Activated CD4-positive, alpha-beta T cell treated with anti-CD3 and anti-CD28 coated beads for 36 hours (primary cell): ENCODE results near the gene GTF2H2C. TPM values are rescaled to one million over a fixed set of nuclear protein-coding genes. Genes with fewer than 3 reads are reported as not detected.
"Not testable (repeated sequence)": the region's sequence is repeated elsewhere in the genome, so short reads cannot be mapped to it uniquely, and the experiment has no call there.

Source experiments
- ATAC-seq: fragments of 200-7000 bp; cut with Tn5 transposase; one replicate; pipeline ENCODE4 v1.10.0; 2021; ENCODE audit warnings: mild to moderate bottlenecking, moderate library complexity
- CTCF ChIA-PET: fragments of 350-600 bp; sonication (Branson Sonifier 250); formaldehyde crosslinking; loops from one replicate; lab custom pipeline; 2021; ENCODE audit warnings: antibody characterized with exemption; lab: Charles Lee
- POLR2A ChIA-PET: fragments of 350-600 bp; sonication (Branson Sonifier 250); formaldehyde crosslinking; loops from one replicate; lab custom pipeline; 2021; ENCODE audit warnings: antibody characterized with exemption, inconsistent platforms; lab: Charles Lee
- DNase-seq: peaks from one replicate; pipeline ENCODE4 v3.0.0-alpha.2; 2020
- H3K27ac Mint-ChIP-seq: one replicate; pipeline ENCODE4 v1.8.0; 2021; ENCODE audit warnings: mixed read lengths
- H3K27me3 Mint-ChIP-seq: one replicate; pipeline ENCODE4 v1.8.0; 2021; ENCODE audit warnings: mixed read lengths
- H3K36me3 Mint-ChIP-seq: one replicate; pipeline ENCODE4 v1.8.0; 2021; ENCODE audit warnings: low read depth, mixed read lengths
- H3K4me1 Mint-ChIP-seq: one replicate; pipeline ENCODE4 v1.8.0; 2021; ENCODE audit warnings: mixed read lengths
- H3K4me3 Mint-ChIP-seq: one replicate; pipeline ENCODE4 v1.8.0; 2021; ENCODE audit warnings: mild to moderate bottlenecking, moderate library complexity, mixed read lengths
- H3K9me3 Mint-ChIP-seq: one replicate; pipeline ENCODE4 v1.8.0; 2021; ENCODE audit warnings: low read depth, mixed read lengths
- intact Hi-C, 2 experiments: fragments of 100-400 bp; cut with DNase I in 1 of 2; cut with micrococcal nuclease in 1 of 2; formaldehyde crosslinking; loops; one replicate each; pipeline versions ENCODE4 v1.14.2 to v1.15.1; 2022 to 2024; cut with DNase I, micrococcal nuclease
- total RNA-seq, 2 experiments: library from RNA; stranded (reverse); gene quantifications; one replicate each; pipeline ENCODE4 v1.2.3, GENCODE V29; 2021

The GTF2H2C gene
- total RNA-seq, 2 experiments from 2014 or later: 42.2 to 48.5 TPM

DNA sequence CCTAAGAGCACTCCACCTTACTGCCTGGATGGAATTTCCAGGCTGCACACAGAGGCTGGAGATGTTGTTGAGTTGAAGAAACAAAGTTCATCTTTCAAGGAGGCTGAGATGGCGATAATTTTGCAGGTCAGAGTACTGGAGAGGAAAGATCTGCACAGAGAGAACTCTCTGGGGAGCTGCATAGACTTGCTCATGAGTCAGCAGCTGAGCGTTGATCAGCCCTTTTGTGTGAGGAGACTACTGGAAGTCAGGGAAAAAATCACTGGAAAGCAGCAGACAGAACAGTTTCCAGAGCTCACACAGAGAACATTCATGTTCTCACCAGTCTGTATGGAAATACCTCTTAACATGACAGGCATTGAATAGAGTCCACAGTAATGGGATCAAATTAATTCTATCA is 23.4 kb downstream of the GTF2H2C start:
- CTCF ChIA-PET, DNase-seq, POLR2A ChIA-PET, H3K4me3 Mint-ChIP-seq, H3K36me3 Mint-ChIP-seq, H3K27me3 Mint-ChIP-seq, H3K4me1 Mint-ChIP-seq, ATAC-seq, intact Hi-C loops, H3K9me3 Mint-ChIP-seq, H3K27ac Mint-ChIP-seq: not testable (repeated sequence)

- intact Hi-C loops, DNase-seq, CTCF ChIA-PET, ATAC-seq, H3K4me3 Mint-ChIP-seq, H3K36me3 Mint-ChIP-seq, H3K27me3 Mint-ChIP-seq, H3K27ac Mint-ChIP-seq, H3K9me3 Mint-ChIP-seq, POLR2A ChIA-PET, H3K4me1 Mint-ChIP-seq: not testable (repeated sequence)
These were observed 36.3 kb downstream of the GTF2H2C start for GRCh38 chr5:69596114-69596840.

GRCh38 chr5:69601947-69602346 is 42.0 kb downstream of the GTF2H2C start:
- H3K4me3 Mint-ChIP-seq, DNase-seq, POLR2A ChIA-PET, H3K9me3 Mint-ChIP-seq, H3K36me3 Mint-ChIP-seq, CTCF ChIA-PET, H3K27ac Mint-ChIP-seq, intact Hi-C loops, ATAC-seq, H3K27me3 Mint-ChIP-seq, H3K4me1 Mint-ChIP-seq: not testable (repeated sequence)

DNA sequence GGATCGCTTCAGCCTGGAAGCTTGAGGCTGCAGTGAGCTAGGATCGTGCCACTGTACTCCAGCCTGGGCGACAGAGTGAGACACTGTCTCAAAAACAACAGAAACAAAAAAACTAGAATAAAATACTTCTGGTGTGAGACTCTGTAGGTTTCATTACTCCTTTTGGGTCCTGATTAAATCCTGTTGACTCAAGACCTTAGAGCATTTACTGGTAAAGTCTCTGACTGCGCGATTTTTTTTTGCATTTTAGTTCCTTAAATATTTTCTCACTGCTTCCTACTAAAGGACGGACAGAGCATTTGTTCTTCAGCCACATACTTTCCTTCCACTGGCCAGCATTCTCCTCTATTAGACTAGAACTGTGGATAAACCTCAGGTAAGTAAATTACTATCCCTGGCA is 46.8 kb downstream of the GTF2H2C start:
- intact Hi-C loops, ATAC-seq, H3K36me3 Mint-ChIP-seq, H3K9me3 Mint-ChIP-seq, H3K4me3 Mint-ChIP-seq, POLR2A ChIA-PET, H3K27ac Mint-ChIP-seq, DNase-seq, H3K27me3 Mint-ChIP-seq, H3K4me1 Mint-ChIP-seq, CTCF ChIA-PET: not testable (repeated sequence)

DNA sequence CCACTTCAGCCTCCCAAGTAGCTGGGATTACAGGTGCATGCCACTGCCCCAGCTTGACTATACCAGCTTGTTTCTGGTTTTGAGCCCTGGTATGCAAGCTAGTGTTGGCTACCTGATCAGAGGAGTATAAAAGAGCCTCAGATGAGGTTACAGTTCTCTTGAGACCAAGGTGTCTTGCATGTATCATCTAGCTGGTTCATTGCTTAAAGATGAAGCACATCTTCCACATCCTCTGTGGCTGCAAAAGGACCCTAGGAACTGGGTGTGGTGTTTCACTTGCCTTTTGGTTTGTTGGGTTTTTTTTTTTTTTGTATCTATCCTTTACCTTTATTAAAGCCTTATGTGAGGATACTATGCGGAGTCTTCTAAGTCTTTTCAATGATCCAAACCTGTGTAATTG is 47.8 kb downstream of the GTF2H2C start:
- POLR2A ChIA-PET, H3K36me3 Mint-ChIP-seq, CTCF ChIA-PET: not testable (repeated sequence)

GRCh38 chr5:69608861-69609496 is 49.0 kb downstream of the GTF2H2C start:
- CTCF ChIA-PET, DNase-seq, H3K4me3 Mint-ChIP-seq, intact Hi-C loops, H3K36me3 Mint-ChIP-seq, H3K4me1 Mint-ChIP-seq, H3K27me3 Mint-ChIP-seq, H3K27ac Mint-ChIP-seq, POLR2A ChIA-PET, H3K9me3 Mint-ChIP-seq, ATAC-seq: not testable (repeated sequence)

More for the DNA sequence above, 47.8 kb downstream of the GTF2H2C start:
- intact Hi-C loops, H3K9me3 Mint-ChIP-seq, H3K27ac Mint-ChIP-seq, DNase-seq, H3K4me1 Mint-ChIP-seq, H3K27me3 Mint-ChIP-seq, ATAC-seq, H3K4me3 Mint-ChIP-seq: not testable (repeated sequence)

DNA sequence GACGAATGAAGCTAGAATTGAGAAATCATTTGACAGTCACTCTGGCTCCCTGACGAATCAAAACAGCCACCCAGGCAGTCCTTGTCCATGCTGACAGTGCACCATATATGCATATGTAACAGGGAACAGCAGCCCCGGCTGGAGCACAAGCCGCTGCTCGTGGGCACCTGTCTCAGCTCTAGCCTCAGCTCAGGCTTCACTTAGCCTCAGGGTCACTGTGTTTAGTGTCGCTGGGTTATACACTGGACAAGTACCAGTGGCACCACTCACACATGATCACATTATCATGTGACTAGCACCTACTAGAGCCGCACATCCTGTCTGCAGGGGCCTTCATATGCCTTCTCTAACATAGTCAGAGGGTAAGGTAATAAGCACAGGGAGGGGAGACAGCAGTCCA is 54.9 kb downstream of the GTF2H2C start:
- intact Hi-C loops, DNase-seq, H3K4me1 Mint-ChIP-seq, H3K27ac Mint-ChIP-seq, H3K9me3 Mint-ChIP-seq, H3K36me3 Mint-ChIP-seq, CTCF ChIA-PET, ATAC-seq, H3K27me3 Mint-ChIP-seq, H3K4me3 Mint-ChIP-seq, POLR2A ChIA-PET: not testable (repeated sequence)

DNA sequence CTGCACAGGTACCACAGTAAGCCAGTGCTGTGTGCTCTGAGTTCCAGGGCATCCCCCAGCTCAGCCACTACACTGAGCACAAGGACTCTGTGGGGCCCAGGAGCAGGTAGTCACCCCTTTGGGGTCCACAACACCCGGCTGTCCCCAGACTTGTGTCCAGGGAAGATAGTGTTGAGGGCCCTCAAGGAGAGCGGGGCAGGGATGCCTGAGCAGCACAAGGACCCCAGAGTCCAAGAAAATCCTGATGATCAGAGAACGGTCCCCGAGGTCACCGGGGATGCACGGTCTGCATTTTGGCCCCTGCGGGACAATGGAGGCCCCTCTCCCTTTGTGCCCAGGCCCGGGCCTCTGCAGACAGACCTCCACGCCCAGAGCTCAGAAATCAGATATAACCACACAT is 71.9 kb downstream of the GTF2H2C start:
- ATAC-seq, intact Hi-C loops, H3K9me3 Mint-ChIP-seq, POLR2A ChIA-PET, H3K27me3 Mint-ChIP-seq, H3K4me3 Mint-ChIP-seq, H3K36me3 Mint-ChIP-seq, CTCF ChIA-PET, DNase-seq, H3K27ac Mint-ChIP-seq, H3K4me1 Mint-ChIP-seq: not testable (repeated sequence)

Other genes starting within 250 kb of the GTF2H2C start
- 10 to 100 TPM; 10.2 to 14.0 TPM for gene CCDC125, start 227.4 kb upstream of the GTF2H2C start, total RNA-seq
- 10 to 100 TPM; 63.2 to 93.8 TPM for gene AK6, start 190.7 kb upstream of the GTF2H2C start, total RNA-seq
- gene TAF9, start 190.7 kb upstream of the GTF2H2C start, total RNA-seq: 10 to 100 TPM; 67.5 to 73.8 TPM
- gene RAD17, start 190.4 kb upstream of the GTF2H2C start, total RNA-seq: 10 to 100 TPM; 27.7 to 31.3 TPM
- under 1 TPM; 0.30 to 0.58 TPM for gene MARVELD2, start 145.1 kb upstream of the GTF2H2C start, total RNA-seq
- gene OCLN, start 67.4 kb upstream of the GTF2H2C start, total RNA-seq: 1 to 10 TPM in 1 of 2 experiments, under 1 TPM in 1; 0.57 to 2.1 TPM